Skeletal muscle satellite cell (primary cell): ENCODE measurements around the gene RNU5D-1. TPM values are rescaled to one million over a fixed set of nuclear protein-coding genes. Genes with fewer than 3 reads are reported as not detected.

ENCODE experiments used
- small RNA-seq: library from RNA; depleted of rRNA; stranded (forward); fragments of <200 nt; gene quantifications from one replicate; pipeline ENCODE3, GENCODE V24; 2012

Gene RNU5D-1

Small RNA genes lying within 50 kb of the gene (small RNA-seq; reads per million reads assigned to genes)
- gene RNU5D-1 (748 reads per million, percentile 99 among the genes with 10 or more reads in this experiment), gene RNU5F-1 (143 reads per million, percentile 97 among the genes with 10 or more reads in this experiment), gene SNORD38A (2,627 reads per million, percentile 100 among the genes with 10 or more reads in this experiment), gene SNORD38B (not detected), gene SNORD46 (34.4 reads per million, percentile 95 among the genes with 10 or more reads in this experiment), gene SNORD55 (not detected)
